K562 (cell line): ENCODE measurements around the gene NCDN. TPM values are rescaled to one million over a fixed set of nuclear protein-coding genes. Genes with fewer than 3 reads are reported as not detected.

Experiments
- BACH1 ChIP-seq: fragments of 200-800 bp; sonication (Bioruptor generic); IDR thresholded peaks from 2 replicates; pipeline ENCODE4 v1.6.1; 2016; ENCODE audit warnings: missing genetic modification characterization, missing compliant biosample characterization
- C11orf30 ChIP-seq: fragments of 450-650 bp; IDR thresholded peaks from 2 replicates; pipeline ENCODE4 v1.6.1; 2016; ENCODE audit warnings: low read depth, mild to moderate bottlenecking
- CBFB ChIP-seq: sonication (generic); formaldehyde crosslinking; IDR thresholded peaks from 2 replicates; pipeline ENCODE4 v1.4.0; 2020; ENCODE audit warnings: mild to moderate bottlenecking, missing genetic modification reagents
- CCAR2 ChIP-seq: fragments of 200-400 bp; formaldehyde crosslinking; IDR thresholded peaks from 2 replicates; pipeline ENCODE4 v1.6.1; 2017; ENCODE audit warnings: mild to moderate bottlenecking, low read depth, low read length
- HIVEP1 ChIP-seq: fragments of 250-450 bp; sonication (Bioruptor Pico); IDR thresholded peaks from 2 replicates; pipeline ENCODE4 v1.4.0; 2020; ENCODE audit warnings: mild to moderate bottlenecking
- KHSRP ChIP-seq: fragments of 450-650 bp; IDR thresholded peaks from 2 replicates; pipeline ENCODE4 v1.6.1; 2017
- KLF10 ChIP-seq: fragments of 250-450 bp; sonication (Bioruptor Pico); IDR thresholded peaks from 2 replicates; pipeline ENCODE4 v1.6.1; 2021; ENCODE audit warnings: matching md5 sums
- L3MBTL2 ChIP-seq: fragments of 450-650 bp; IDR thresholded peaks from 2 replicates; pipeline ENCODE4 v1.6.1; 2016; ENCODE audit warnings: mild to moderate bottlenecking, moderate library complexity
- MBD2 ChIP-seq: sonication (generic); IDR thresholded peaks from 2 replicates; pipeline ENCODE4 v1.6.1; 2016; ENCODE audit warnings: low read depth, borderline replicate concordance
- MIER1 ChIP-seq: fragments of 450-650 bp; IDR thresholded peaks from 2 replicates; pipeline ENCODE4 v1.6.1; 2016; ENCODE audit warnings: antibody characterized with exemption, mild to moderate bottlenecking, low read depth
- MTF1 ChIP-seq: fragments of 250-450 bp; sonication (Bioruptor Pico); IDR thresholded peaks from 2 replicates; pipeline ENCODE4 v1.9.0; 2021; ENCODE audit warnings: moderate library complexity, mild to moderate bottlenecking, inconsistent platforms, borderline replicate concordance
- NCOA6 ChIP-seq: fragments of 450-650 bp; IDR thresholded peaks from 2 replicates; pipeline ENCODE4 v1.6.1; 2017; ENCODE audit warnings: mild to moderate bottlenecking
- POLR2AphosphoS2 ChIP-seq: IDR thresholded peaks from 2 replicates; pipeline ENCODE4 v1.6.1; 2012; ENCODE audit warnings: low read length, improper control_type of control experiment
- RBM34 ChIP-seq: fragments of 200-400 bp; formaldehyde crosslinking; IDR thresholded peaks from 2 replicates; pipeline ENCODE4 v1.6.1; 2018; ENCODE audit warnings: low read length, borderline replicate concordance; ENCODE audit not compliant: insufficient read depth
- RFX1 ChIP-seq: fragments of 450-650 bp; IDR thresholded peaks from 2 replicates; pipeline ENCODE4 v1.6.1; 2016; ENCODE audit warnings: mild to moderate bottlenecking, moderate library complexity
- RUNX1 ChIP-seq: sonication (generic); IDR thresholded peaks from 2 replicates; pipeline ENCODE4 v1.6.1; 2016; ENCODE audit warnings: antibody characterized with exemption, low read depth
- SMAD1 ChIP-seq: fragments of 150-350 bp; IDR thresholded peaks from 2 replicates; pipeline ENCODE4 v1.6.1; 2014; ENCODE audit warnings: low read length, low read depth; ENCODE audit not compliant: partially characterized antibody
- SMARCA4 ChIP-seq: fragments of 450-650 bp; IDR thresholded peaks from 2 replicates; pipeline ENCODE4 v1.6.1; 2016
- USF1 ChIP-seq: sonication (generic); formaldehyde crosslinking; IDR thresholded peaks from 2 replicates; pipeline ENCODE4 v1.9.0; 2022; ENCODE audit warnings: mild to moderate bottlenecking, missing genetic modification reagents
- ZNF165 ChIP-seq: fragments of 250-450 bp; sonication (Bioruptor Pico); IDR thresholded peaks from 2 replicates; pipeline ENCODE4 v1.4.0; 2020; ENCODE audit warnings: borderline replicate concordance
- ZNF324 ChIP-seq: fragments of 250-450 bp; sonication (Bioruptor Pico); IDR thresholded peaks from 2 replicates; pipeline ENCODE4 v1.4.0; 2020; ENCODE audit warnings: mild to moderate bottlenecking
- polyA plus RNA-seq, 8 experiments: library from polyadenylated mRNA; depleted of rRNA in 4 of 8; stranded (reverse) in 5 of 8; unstranded in 3 of 8; fragments of >200 nt; fragmentation: Nextera tagmentation in 2 of 8; fragmentation: Illumina TruSeq in 1 of 8; extraction: Ambion mirVana in 2 of 8; extraction: Trizol in 1 of 8; gene quantifications; 2 replicates each; pipeline versions ENCODE4 v1.2.1 to v1.2.3, GENCODE V29; 2011 to 2014; ENCODE audit warnings: inconsistent platforms in 1 of 8, missing spikeins in 1 of 8
- total RNA-seq, 7 experiments: library from RNA; depleted of rRNA in 6 of 7; stranded (reverse); fragments of >200 nt in 6 of 7; fragmentation: Illumina TruSeq in 2 of 7; extraction: Trizol in 2 of 7; gene quantifications; 2 replicates each; pipeline versions ENCODE4 v1.2.1 to v1.2.3, GENCODE V29; 2011 to 2021; ENCODE audit warnings: low replicate concordance in 1 of 7
- TF ChIP-seq, protein P1 (sequence below): fragments of 450-650 bp; IDR thresholded peaks from 2 replicates; pipeline ENCODE4 v1.6.1; 2016; ENCODE audit warnings: mild to moderate bottlenecking
- TF ChIP-seq, protein P2 (sequence below): IDR thresholded peaks from 2 replicates; pipeline ENCODE4 v1.6.1; 2012; ENCODE audit warnings: low read depth, low read length, improper control_type of control experiment, borderline replicate concordance
- TF ChIP-seq, protein P3 (sequence below): sonication (generic); formaldehyde crosslinking; IDR thresholded peaks from 2 replicates; pipeline ENCODE4 v1.8.1; 2023; ENCODE audit warnings: mild to moderate bottlenecking, missing genetic modification reagents

NCDN gene
- total and polyA plus RNA-seq, 9 of the 15 experiments (the other 6 are each of a cell fraction or from before 2014, with no cell fraction given), result 1.9 to 35.1 (median 10.7) TPM

- TF ChIP-seq, protein P1, sequence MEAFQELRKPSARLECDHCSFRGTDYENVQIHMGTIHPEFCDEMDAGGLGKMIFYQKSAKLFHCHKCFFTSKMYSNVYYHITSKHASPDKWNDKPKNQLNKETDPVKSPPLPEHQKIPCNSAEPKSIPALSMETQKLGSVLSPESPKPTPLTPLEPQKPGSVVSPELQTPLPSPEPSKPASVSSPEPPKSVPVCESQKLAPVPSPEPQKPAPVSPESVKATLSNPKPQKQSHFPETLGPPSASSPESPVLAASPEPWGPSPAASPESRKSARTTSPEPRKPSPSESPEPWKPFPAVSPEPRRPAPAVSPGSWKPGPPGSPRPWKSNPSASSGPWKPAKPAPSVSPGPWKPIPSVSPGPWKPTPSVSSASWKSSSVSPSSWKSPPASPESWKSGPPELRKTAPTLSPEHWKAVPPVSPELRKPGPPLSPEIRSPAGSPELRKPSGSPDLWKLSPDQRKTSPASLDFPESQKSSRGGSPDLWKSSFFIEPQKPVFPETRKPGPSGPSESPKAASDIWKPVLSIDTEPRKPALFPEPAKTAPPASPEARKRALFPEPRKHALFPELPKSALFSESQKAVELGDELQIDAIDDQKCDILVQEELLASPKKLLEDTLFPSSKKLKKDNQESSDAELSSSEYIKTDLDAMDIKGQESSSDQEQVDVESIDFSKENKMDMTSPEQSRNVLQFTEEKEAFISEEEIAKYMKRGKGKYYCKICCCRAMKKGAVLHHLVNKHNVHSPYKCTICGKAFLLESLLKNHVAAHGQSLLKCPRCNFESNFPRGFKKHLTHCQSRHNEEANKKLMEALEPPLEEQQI, result no peak; the same call in 1 of the 2 replicates
- TF ChIP-seq, protein P2, sequence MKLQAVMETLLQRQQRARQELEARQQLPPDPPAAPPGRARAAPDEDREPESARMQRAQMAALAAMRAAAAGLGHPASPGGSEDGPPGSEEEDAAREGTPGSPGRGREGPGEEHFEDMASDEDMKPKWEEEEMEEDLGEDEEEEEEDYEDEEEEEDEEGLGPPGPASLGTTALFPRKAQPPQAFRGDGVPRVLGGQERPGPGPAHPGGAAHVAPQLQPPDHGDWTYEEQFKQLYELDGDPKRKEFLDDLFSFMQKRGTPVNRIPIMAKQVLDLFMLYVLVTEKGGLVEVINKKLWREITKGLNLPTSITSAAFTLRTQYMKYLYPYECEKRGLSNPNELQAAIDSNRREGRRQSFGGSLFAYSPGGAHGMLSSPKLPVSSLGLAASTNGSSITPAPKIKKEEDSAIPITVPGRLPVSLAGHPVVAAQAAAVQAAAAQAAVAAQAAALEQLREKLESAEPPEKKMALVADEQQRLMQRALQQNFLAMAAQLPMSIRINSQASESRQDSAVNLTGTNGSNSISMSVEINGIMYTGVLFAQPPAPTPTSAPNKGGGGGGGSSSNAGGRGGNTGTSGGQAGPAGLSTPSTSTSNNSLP, result no peak
- TF ChIP-seq HIVEP1 (CRISPR knock-in tag) (no peak), CBFB (CRISPR knock-in tag) (no peak), MIER1 (peak; percentile 58; the same call in 1 of the 2 replicates), USF1 (CRISPR knock-in tag) (no peak), ZNF324 (CRISPR knock-in tag) (no peak), MTF1 (CRISPR knock-in tag) (peak; percentile 22; the same call in 1 of the 2 replicates), NCOA6 (no peak), ZNF165 (CRISPR knock-in tag) (no peak), RUNX1 (peak; percentile 85; the same call in 1 of the 2 replicates), BACH1 (tag) (no peak), SMAD1 (no peak), RFX1 (no peak), KHSRP (peak; percentile 47; the same call in 1 of the 2 replicates), MBD2 (peak; percentile 100), RBM34 (no peak), KLF10 (no peak), C11orf30 (peak; percentile 91), L3MBTL2 (peak; percentile 71; the same call in 1 of the 2 replicates), POLR2AphosphoS2 (no peak), CCAR2 (no peak), SMARCA4 (peak; percentile 76)
- TF ChIP-seq, protein P3, sequence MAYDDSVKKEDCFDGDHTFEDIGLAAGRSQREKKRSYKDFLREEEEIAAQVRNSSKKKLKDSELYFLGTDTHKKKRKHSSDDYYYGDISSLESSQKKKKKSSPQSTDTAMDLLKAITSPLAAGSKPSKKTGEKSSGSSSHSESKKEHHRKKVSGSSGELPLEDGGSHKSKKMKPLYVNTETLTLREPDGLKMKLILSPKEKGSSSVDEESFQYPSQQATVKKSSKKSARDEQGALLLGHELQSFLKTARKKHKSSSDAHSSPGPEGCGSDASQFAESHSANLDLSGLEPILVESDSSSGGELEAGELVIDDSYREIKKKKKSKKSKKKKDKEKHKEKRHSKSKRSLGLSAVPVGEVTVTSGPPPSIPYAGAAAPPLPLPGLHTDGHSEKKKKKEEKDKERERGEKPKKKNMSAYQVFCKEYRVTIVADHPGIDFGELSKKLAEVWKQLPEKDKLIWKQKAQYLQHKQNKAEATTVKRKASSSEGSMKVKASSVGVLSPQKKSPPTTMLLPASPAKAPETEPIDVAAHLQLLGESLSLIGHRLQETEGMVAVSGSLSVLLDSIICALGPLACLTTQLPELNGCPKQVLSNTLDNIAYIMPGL (CRISPR knock-in tag), result 0 out of 2 replicates have a peak, but pooled peaks have one; percentile 30
Measured at GRCh38 chr1:35557611-35558373, at the start of gene NCDN (continued).
